ENCODE data around the gene THBS2.

- TF ChIP-seq CTCF (IDR thresholded peaks at IDR 0.05): no peak
- no peak for TF ChIP-seq EP300 (IDR thresholded peaks at IDR 0.05)
Measured at GRCh38 chr6:169241688-169242350, 11.8 kb downstream of the THBS2 start.

Measured in ovary (tissue), 3 donors.